SU-DHL-6 (cell line): ENCODE results near the gene PDCD7.

Source experiments
- H2AFZ ChIP-seq: fragments of 200-600 bp; sonication (generic); 2 replicates; pipeline ENCODE4 v1.6.1; 2014; ENCODE audit warnings: low read depth, mild to moderate bottlenecking, moderate library complexity, mixed read lengths, antibody characterized with exemption, low read length; ENCODE audit not compliant: severe bottlenecking
- H3F3A ChIP-seq: fragments of 200-600 bp; shearing (Covaris generic); 2 replicates; pipeline ENCODE4 v1.6.0; 2016; ENCODE audit warnings: antibody characterized with exemption, mild to moderate bottlenecking; ENCODE audit not compliant: insufficient read depth
- H3K27ac ChIP-seq: fragments of 200-600 bp; sonication (generic); 2 replicates; pipeline ENCODE4 v1.5.1; 2016; ENCODE audit warnings: low read depth, mild to moderate bottlenecking, low read length, moderate library complexity, mixed read lengths
- H3K27me3 ChIP-seq: fragments of 200-600 bp; sonication (generic), shearing (Covaris generic); 2 replicates; pipeline ENCODE4 v1.6.0; 2014; ENCODE audit warnings: mild to moderate bottlenecking, low read length
- H3K36me3 ChIP-seq: fragments of 200-600 bp; sonication (generic); 2 replicates; pipeline ENCODE4 v1.6.1; 2014; ENCODE audit warnings: mild to moderate bottlenecking, low read length, mixed read lengths
- H3K4me2 ChIP-seq: fragments of 300-600, 200-600 bp; shearing (Covaris generic), sonication (generic); 2 replicates; pipeline ENCODE4 v1.6.0; 2014; ENCODE audit warnings: low read length, low read depth, mild to moderate bottlenecking; ENCODE audit not compliant: poor library complexity, severe bottlenecking
- H3K4me3 ChIP-seq: fragments of 200-600 bp; sonication (generic); 2 replicates; pipeline ENCODE4 v1.5.1; 2014; ENCODE audit warnings: antibody characterized with exemption, low read length, mild to moderate bottlenecking, mixed read lengths; ENCODE audit not compliant: insufficient read depth, poor library complexity, severe bottlenecking
- H3K79me2 ChIP-seq: fragments of 200-600 bp; sonication (generic); 2 replicates; pipeline ENCODE4 v1.6.1; 2014; ENCODE audit warnings: mild to moderate bottlenecking, low read length, moderate library complexity; ENCODE audit not compliant: insufficient read depth
- H3K9ac ChIP-seq: fragments of 200-600 bp; sonication (generic); 2 replicates; pipeline ENCODE4 v1.7.0; 2014; ENCODE audit warnings: mild to moderate bottlenecking, low read length
- H3K9me2 ChIP-seq: fragments of 200-600 bp; sonication (generic); replicated peaks from 2 replicates; pipeline ENCODE4 v1.6.1; 2014; ENCODE audit warnings: low read length; ENCODE audit not compliant: insufficient read depth
- H3K9me3 ChIP-seq: fragments of 200-600 bp; sonication (generic); 2 replicates; pipeline ENCODE4 v1.6.1; 2014; ENCODE audit warnings: low read length, mixed read lengths; ENCODE audit not compliant: insufficient read depth
- H4K20me1 ChIP-seq: fragments of 200-600 bp; sonication (generic); 2 replicates; pipeline ENCODE4 v1.6.1; 2014; ENCODE audit warnings: low read depth, mild to moderate bottlenecking, antibody characterized with exemption, low read length, moderate library complexity, mixed read lengths
- EZH2phosphoT487 ChIP-seq: fragments of 200-600 bp; sonication (generic), shearing (Covaris generic); conservative IDR thresholded peaks from 2 replicates; pipeline ENCODE4 v1.6.1; 2018; ENCODE audit warnings: mild to moderate bottlenecking, antibody characterized with exemption, low read length, moderate library complexity, mixed read lengths
- TF ChIP-seq, protein P1 (sequence below): fragments of 200-600 bp; sonication (generic); IDR thresholded peaks from one replicate; pipeline ENCODE4 v1.5.1; 2017; ENCODE audit warnings: antibody characterized with exemption, mild to moderate bottlenecking, low read length, moderate library complexity; ENCODE audit not compliant: insufficient read depth, poor library complexity, severe bottlenecking

Gene PDCD7

DNA sequence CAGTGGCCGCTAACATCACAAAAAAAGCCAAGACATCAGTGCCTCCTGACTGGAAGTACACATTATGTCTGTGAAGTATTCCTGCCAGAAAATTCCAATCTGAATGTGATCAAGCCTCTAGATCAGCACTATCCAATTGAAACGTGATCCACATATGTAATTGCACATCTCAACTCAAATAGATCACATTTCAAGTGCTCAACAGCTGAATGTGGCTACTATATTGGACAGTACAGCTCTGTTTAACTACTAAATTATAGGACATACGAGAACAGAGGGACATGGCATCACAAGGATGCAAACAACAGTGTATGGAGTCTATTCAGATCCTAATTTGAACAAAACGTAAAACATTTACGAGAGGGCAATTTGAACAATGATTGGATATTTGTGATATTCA is 18.1 kb downstream of the PDCD7 start:
- Histone ChIP-seq H3K9ac (no peak overlapping the region), H3K4me3 (no peak overlapping the region), H3K9me2 (no peaks in the 10 kb centered on the region), H3K27ac (no peak overlapping the region), H3K4me2 (no peak overlapping the region), H3K36me3 (peaks cover 20% of the 10 kb centered on the region), H3K27me3 (no peaks in the 10 kb centered on the region), H2AFZ (no peak overlapping the region), H3F3A (no peaks in the 10 kb centered on the region), H3K9me3 (no peaks in the 10 kb centered on the region), H3K79me2 (no peaks in the 10 kb centered on the region), H4K20me1 (no peaks in the 10 kb centered on the region)
- TF ChIP-seq, protein P1, sequence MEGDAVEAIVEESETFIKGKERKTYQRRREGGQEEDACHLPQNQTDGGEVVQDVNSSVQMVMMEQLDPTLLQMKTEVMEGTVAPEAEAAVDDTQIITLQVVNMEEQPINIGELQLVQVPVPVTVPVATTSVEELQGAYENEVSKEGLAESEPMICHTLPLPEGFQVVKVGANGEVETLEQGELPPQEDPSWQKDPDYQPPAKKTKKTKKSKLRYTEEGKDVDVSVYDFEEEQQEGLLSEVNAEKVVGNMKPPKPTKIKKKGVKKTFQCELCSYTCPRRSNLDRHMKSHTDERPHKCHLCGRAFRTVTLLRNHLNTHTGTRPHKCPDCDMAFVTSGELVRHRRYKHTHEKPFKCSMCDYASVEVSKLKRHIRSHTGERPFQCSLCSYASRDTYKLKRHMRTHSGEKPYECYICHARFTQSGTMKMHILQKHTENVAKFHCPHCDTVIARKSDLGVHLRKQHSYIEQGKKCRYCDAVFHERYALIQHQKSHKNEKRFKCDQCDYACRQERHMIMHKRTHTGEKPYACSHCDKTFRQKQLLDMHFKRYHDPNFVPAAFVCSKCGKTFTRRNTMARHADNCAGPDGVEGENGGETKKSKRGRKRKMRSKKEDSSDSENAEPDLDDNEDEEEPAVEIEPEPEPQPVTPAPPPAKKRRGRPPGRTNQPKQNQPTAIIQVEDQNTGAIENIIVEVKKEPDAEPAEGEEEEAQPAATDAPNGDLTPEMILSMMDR, result no peak
- no peak for TF ChIP-seq EZH2phosphoT487

DNA sequence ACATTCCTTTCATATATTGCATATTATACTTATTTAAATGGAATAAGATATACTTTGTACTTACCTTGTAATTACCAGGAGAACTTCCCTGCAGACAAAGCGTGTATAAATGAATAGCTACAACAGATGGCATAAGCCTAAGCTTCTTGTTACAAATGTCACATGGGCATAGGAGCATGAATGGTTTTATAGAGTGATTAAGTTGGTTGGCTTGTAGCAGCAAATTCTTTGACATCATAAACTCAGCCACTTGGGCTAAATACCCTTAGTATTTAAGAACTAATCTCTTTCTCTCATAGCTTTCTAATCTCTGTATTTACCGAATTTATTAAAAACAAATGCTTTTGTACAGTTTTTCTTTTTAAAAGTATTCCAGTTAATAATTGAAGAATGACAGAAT is 18.5 kb downstream of the PDCD7 start, which contains the start of gene UBAP1L:
Gene UBAP1L (minus strand): TSS at position 115 of the 400 bp plus-strand sequence. CDS start 8,985 bp downstream, outside the sequence.
- H3K9me2 ChIP-seq, result no peaks in the 10 kb centered on the region
- H3K4me2 ChIP-seq, result no peak within 1 kb of the TSS
- H3K9me3 ChIP-seq, result no peaks in the 10 kb centered on the region
- H3K27ac ChIP-seq, result no peak within 1 kb of the TSS
- no peak within 1 kb of the TSS for H3K4me3 ChIP-seq
- no peaks in the 10 kb centered on the region for H4K20me1 ChIP-seq
- H3K27me3 ChIP-seq, result no peaks in the 10 kb centered on the region
- peaks cover 20% of the 10 kb centered on the region for H3K36me3 ChIP-seq
- no peak for TF ChIP-seq EZH2phosphoT487
- TF ChIP-seq, protein P1, result no peak
- no peaks in the 10 kb centered on the region for H3K79me2 ChIP-seq
- H2AFZ ChIP-seq, result no peak within 1 kb of the TSS
- no peak within 1 kb of the TSS for H3K9ac ChIP-seq
- H3F3A ChIP-seq, result no peaks in the 10 kb centered on the region

DNA sequence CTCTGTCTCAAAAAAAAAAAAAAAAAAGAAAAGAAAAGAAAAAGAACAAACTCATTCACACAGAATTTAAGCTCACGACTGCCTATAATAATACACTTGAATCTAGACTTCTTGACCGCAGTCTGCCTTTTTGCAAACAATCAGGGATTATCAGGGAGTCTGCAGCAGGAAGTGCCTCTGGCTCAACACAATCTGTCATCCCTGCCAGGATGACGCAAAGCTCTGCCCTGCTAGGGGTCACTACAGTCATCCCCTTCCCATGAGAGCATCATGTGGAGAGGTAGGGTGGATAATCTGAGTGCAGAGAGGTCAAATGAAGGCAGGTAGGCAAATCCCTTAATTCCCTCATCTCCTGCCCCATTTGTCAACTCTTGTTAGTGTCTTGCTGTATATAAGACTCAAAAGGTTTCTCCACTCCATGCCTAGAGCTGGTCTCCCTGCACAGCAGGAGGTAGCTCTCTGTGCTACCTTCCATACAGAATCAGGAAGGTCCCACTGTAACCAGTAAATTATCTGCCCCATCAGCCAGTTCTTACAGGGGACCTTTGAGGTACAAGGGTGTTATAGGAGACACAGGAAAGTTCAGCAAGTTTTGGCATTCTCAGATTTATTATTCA is 22.8 kb downstream of the PDCD7 start:
- Histone ChIP-seq H3K27ac (no peak overlapping the region), H3K4me3 (no peak overlapping the region)

More for the DNA sequence above, 22.8 kb downstream of the PDCD7 start:
- Histone ChIP-seq H2AFZ (no peak overlapping the region), H3K9me2 (no peaks in the 10 kb centered on the region), H3K36me3 (no peaks in the 10 kb centered on the region), H3K79me2 (no peaks in the 10 kb centered on the region), H3K4me2 (no peak overlapping the region), H3K9me3 (no peaks in the 10 kb centered on the region), H4K20me1 (no peaks in the 10 kb centered on the region), H3F3A (0 out of 2 replicates have a peak, but pooled peaks cover 4% of the 10 kb centered on the region), H3K9ac (no peak overlapping the region), H3K27me3 (no peaks in the 10 kb centered on the region)
- TF ChIP-seq, protein P1, result no peak
- TF ChIP-seq EZH2phosphoT487, result no peak
